Frontal cortex (tissue), 4 donors: ENCODE measurements around the gene MFSD6L. TPM values are rescaled to one million over a fixed set of nuclear protein-coding genes. Genes with fewer than 3 reads are reported as not detected.
"Not testable (repeated sequence)": the region's sequence is repeated elsewhere in the genome, so short reads cannot be mapped to it uniquely, and the experiment has no call there.

Source experiments
- DNase-seq, 2 donors: peaks; one replicate each; pipeline ENCODE4 v3.0.0; 2012; ENCODE audit warnings: low spot score in 2 of 2
- FAIRE-seq: peaks from 2 replicates; lab custom pipeline; 2012; peaks lifted over from hg19 to GRCh38; lab: Jason Lieb, UNC
- total RNA-seq: library from RNA; depleted of rRNA; stranded (reverse); fragments of >200 nt; gene quantifications from one replicate; pipeline ENCODE4 v1.2.3, GENCODE V29; 2014
- donor health status: control.
- donor health status: control.
- donor health status: control.

The MFSD6L gene
- total RNA-seq, 1 donor from 2014 or later: not detected

DNA sequence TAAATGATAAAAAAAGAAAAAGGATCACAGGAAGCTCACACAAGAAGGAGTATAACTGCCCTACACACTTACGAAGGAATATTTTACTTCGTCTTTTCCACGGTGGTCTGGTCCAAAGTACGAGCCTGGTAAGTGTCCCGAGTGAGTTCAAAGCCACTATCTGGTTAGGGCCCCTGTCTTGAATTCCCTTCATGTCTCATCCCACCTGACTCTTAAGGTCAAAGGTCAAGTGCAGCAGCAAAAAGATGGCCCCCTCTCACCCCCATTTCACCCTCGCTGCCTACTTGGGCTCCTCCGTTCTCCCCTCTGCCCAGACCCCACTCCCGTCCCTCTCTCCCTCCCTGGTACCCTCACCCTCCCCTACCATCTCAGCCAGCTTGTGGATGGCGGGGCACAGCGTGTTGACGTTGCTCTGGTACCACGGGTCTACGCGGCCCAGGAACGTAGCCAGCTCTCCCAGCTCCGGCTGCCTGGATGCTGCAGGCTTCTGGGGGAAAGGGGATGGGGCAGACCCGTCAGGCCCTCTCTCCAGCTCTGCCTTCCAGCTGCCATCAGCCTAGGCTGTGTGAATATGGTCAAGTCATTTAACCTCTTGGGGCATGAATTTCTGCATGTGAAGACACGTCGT is 27.8 kb upstream of the MFSD6L start:
- FAIRE-seq: no peak

DNA sequence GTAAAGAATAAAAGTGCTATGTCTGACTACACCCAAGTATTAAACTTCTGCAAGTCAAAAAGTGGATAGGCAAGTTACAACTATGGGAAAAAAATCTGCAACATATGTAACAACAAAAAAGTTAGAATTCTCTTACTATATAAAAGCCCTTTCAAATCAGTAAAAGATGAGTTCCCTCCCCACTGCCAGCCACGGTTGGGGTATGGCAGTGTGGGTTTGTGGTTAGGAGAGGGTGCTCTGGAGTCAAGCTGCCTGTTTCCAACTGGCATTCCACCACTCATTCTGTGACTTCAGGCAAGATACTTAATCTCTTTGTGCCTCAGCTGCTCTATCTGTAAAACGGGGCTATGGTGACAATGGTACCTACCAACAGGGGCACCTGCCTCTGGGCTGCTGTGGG is 26.6 kb upstream of the MFSD6L start:
- DNase-seq (no peak), FAIRE-seq (no peak)

More for the DNA sequence above, 27.8 kb upstream of the MFSD6L start:
- DNase-seq: no peak

DNA sequence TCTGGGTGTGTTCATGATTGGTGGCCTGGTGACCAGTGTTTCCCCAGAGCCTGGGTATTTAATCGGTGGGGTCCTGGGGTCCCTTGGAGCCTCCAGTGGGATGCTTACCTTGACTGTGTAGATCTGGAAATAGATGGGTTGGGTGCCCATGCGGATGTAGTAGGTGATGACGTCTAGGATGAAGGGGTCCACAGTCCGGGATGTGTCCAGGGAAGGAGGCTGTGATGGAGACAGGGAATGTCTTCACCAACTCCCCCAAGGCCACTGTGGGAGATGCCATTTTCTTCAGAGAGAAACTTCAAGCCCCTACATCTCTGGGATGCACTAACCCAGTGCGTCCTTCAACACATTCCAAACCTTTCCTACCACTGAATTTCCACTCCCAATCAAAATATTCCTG is 24.1 kb upstream of the MFSD6L start:
- DNase-seq (no peak), FAIRE-seq (no peak)

DNA sequence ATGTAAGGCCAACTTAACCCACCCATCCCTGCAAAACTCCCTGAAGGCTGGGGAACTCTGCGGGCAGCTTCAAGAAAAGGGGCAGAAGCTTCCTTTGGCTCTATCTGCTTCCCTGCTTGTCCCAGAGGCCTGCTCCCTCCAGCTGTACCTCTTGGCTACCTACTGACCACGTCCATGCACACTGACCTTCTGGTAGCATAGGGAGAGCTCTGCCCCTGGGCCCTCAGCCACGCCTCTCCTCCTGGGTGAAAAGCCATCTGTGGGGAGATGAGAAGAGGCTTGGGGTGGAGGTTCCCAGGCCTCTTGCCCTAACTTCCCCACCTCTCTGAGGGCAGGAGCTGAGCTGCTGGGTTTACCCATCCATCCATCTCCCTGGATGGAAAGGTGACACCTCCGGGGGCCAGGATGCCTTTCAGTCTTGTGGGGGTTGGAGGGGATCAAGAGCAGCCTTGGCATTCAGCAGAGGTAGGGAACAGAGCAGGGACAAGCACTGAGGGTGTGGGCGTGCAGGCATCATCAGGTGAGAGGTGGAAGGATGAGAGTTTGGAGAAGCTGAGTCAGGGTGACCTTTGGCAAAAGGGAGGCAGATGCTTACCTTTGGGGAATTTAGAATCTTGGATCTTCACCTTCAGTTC is 23.4 kb upstream of the MFSD6L start:
- DNase-seq (no peak), FAIRE-seq (no peak)

DNA sequence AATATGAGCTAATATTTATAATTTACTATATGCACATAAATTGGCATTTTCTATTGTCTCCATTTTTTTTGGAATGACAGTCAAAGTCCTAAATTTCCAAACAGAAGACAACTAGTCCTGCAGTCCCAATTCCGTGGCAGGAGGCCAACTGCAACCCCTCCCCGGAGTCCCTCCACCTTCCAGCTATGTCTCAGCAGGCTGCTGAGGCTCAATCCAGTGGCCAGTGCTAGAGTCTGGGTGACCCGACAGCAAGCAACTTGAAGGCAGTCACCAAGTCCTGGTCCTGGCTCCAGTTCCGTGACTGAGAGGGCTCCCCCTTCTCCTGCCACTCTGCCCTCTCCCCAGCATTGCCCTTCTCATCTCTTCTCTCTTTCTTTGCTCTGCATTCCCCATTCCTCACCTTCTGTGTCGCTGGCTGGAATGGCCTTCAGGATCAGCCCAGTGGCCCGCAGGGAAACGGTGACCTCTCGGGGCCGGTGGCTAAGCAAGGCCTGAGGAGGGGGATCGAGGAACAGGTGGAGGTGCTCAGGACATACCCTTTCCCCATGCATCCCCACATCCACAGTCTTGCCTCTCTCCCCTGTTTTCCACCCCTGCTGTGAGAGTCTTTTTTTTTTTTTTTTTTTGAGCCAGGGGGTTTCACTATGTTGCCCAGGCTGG is 22.4 kb upstream of the MFSD6L start:
- DNase-seq (no peak), FAIRE-seq (no peak)

DNA sequence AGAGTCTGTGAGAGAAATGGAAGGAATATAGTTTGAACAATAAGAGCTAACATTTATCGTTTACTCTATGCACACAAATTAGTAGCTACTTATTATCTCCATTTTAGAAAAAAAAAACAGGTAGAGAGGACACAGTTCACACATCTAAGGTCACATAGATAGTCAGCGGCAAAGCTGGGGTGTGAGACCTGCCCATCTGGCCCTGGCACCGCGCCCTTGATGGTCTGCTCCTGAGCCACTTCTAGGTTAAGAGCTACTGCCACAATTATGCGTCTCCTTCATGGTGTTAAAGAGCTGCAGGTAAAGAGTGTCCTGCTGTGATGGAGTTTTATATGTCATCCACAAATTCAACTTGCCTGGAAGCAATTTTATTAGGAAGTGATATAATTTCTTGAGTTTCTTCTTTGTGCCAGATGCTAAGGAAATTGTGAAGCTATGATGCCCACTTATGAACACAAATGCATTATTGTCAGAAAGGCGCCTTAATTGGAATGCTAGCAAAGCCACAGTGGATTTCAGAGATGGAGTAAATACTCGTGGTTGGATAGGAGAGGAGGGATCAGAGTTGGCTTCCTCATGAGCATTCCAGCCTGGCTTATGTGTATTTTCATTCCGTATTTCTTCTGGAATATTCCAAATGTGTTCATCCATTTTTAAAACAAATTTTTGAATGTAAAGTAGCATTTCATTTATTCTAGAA is 21.3 kb upstream of the MFSD6L start:
- no peak for DNase-seq
- FAIRE-seq: no peak

DNA sequence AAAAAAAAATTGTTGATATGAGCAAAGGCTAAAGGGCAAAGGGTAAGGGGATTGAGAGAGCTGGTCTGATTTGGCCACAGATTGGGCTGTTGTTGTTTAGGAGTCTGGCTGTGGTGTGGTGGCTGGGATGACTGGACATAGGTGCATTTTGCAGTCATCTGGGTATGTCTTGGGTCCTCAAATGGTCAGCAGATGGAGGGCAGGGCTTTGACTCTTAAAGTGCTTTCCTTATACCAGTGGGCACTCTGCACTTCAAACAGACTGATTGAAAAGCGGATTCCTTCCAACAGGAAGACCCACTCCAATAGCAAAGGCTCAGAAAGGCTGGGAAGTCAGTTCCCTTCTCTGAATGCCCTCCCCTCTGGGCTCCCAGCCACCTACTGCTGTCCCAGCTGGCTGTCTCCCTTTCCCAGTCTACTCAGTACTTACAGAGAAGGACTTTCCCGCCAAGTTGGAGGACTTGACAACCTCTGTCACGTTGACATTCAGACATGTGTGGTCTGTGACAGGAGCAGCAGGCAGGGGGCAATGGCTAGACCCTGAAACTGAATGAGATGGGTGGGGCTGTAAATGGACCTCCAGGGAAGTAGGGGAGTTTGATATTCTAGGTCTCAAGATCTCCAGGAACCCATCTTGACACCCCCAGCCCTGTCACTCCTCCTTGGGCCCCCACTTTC is 19.6 kb upstream of the MFSD6L start:
- FAIRE-seq (no peak), DNase-seq (no peak)

DNA sequence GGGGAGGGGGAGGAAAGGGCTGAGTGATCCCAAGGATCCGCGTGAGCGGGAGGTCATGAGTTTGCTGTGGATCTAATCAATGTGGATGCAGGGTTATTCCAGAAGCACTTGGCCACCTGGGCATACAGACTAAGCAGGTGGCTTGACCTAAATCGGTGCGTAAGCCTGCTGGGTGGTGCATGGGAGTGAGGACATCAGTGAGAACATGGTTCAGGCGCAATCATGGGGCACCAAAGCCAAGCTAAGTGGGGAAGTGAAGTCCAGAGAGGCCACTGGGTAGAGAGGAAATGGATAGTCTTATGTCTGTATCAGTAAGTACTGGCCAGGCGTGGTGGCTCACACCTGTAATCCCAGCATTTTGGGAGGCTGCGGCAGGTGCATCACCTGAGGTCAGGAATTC is 18.9 kb upstream of the MFSD6L start:
- FAIRE-seq (no peak), DNase-seq (no peak)

DNA sequence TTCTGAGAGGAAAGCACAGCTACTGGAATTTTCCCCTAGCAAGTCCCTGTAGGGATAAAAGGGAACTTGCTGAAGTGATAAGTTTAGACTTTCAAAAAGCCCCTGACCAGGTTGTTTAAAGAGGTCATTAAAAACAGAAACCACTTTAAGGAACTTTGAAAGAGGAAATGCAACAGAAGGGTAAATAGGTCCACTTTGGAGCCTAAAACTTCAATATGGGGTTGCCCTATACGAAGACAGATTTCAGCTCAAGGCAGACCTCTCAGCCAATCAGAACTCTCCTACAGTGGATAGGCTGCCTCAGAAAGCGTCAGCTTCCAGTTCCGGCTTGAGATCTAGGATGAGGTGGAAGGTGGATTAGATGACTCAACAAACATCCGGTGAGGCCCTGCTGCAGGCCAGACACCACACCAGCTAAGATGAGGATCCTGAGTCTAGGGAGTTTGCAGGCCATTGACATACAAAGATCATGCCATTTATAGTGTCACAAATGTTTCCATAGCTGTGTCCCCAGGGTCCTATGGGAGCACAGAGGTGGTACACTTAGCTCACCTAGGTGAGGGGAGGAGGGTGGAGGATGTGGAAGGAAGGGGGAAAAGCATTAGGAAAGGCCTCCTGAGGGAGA is 7.9 kb upstream of the MFSD6L start:
- DNase-seq: no peak
- no peak for FAIRE-seq

DNA sequence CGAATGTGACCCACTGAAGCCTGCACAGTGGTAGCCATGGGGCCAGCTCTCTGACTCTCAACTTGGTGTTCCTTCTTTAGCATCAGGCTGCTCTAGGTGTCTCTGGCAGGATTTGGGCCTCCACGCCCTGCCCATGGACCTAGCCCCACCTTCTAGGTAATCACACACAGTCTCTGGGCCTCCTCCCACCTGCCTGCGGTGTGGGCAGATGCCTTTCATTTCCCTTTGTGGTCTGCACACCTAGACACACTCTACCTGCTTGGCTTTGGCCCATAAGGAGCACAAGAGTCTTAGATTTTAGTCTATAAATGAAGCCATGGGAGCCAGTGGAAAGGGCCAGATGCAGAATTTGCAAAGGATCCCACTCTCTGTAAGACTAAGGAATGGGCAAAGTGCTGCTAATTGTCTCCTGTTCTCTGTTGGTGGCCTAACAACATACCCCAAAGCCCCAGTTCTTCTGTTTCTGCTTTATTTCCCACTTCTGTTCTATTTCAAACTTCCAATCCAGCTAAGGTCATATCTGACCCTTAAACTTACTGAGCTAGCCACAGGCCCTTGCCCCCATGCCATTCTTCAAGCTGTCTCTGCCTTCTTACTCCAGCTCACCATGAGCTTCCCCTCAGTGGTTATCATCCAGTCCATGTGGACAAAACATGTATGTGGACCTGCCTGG is 7.2 kb upstream of the MFSD6L start:
- FAIRE-seq (no peak), DNase-seq (no peak)

DNA sequence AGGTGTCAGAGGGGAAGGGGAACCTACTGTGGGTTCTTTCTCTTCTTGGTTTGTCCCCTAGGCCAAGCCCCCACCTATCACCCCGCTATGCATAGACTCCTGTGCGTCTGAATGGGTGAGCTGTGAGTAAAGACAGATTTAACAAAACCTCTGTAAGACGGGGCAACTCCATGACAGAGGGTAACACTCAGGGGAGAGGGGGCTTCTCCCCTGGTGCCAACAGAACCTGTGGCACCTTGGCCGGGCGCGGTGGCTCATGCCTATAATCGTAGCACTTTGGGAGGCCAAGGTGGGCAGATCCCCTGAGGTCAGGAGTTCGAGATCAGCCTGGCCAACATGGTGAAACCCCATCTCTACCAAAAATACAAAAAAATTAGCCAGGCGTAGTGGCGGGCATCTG is 6.2 kb upstream of the MFSD6L start:
- not testable (repeated sequence) for FAIRE-seq, DNase-seq

DNA sequence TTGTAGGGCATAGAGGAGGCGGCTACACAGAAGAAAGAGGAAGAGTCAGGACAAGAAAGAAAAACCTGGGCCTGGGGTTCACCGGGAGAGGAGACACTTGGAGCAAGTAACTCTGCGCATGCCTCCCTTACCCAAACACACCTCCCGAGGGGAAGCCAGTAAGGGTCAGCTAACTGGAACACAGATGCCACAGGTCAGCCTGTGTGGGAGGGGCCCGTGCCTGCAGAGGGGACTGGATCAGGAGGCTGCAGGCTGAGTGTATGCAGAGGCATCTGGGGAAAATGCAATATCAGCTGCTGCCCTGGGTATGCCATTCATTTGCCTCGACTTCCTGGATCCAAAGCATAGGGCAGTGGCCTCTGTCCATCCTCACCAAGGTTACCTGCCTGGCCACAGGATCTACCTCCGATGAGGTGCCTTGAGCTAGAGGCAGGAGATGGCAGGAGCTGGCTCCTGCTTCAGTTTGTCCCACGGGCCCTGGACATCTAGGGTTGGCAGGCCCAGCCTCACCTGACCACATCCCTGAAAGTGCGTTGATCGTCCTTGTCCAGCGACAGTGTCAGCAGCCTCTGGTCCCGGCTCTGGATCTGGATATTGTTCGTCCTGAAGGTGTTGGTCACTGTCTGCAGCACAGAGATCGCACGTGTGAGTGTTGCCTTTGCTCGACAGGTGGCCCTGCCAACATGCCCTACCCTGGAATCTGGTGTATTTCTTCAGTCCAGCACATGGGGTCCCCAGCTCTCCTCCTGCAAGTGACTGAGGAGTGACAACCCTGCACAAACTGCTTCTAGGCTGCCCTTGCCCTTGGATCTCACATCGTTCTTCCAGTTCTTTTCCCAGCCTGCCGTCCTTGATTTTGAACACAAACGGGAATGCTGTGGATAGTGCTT is 4.6 kb upstream of the MFSD6L start:
- FAIRE-seq: no peak
- DNase-seq: no peak

DNA sequence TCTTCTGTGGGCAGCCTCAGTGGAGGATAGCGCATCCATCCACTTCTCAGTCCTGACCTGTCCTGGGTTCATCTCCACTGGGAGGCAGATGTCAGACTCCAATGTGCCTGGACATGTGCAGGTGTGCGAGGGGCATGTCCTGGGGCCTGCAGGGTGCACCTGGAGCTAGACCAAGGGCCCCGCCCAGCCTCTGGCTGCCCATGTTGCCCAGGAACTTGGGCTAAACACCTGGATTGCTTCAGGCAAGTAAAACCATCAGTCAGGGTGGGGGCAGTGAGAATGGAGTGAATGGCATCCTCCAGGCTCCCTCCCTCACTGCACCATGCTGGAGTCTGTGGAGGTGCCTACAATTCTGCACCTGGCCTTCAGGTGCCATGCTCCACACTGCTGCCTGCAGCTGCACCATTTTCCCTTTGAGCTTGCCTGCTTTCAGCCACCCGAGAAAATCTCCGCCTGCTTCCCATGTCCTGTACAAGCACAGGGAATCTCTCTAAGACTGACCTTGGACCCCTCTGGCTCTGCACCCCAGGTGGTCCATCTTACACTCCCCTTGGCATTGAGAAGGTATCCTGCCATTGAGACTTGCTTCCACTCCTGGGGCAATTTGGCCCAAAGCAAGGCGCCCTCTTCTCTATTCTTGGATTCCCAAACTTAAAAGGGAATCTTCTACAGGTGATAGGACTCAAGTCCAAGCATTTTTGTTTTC is 2.1 kb upstream of the MFSD6L start:
- FAIRE-seq (no peak), DNase-seq (no peak)

DNA sequence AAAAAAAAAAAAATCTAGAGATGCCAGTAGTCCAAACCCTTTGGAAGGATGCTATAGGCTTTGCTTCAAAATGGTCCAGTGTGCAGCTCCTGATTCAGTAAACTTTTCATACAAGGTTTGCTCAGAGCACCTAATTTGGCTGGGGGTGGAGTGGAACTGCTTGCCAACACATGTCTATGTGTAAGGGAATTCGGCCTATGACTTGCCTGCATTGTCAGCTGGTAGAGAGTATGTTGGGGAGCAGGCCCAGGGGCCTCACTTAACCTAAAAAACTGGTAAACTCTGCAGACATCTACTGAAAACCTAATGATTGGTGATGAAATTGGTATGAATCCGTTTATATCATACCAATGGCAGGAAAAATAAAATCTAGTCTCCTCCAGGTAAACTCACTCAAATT is 1.5 kb upstream of the MFSD6L start:
- FAIRE-seq: no peak
- no peak for DNase-seq

DNA sequence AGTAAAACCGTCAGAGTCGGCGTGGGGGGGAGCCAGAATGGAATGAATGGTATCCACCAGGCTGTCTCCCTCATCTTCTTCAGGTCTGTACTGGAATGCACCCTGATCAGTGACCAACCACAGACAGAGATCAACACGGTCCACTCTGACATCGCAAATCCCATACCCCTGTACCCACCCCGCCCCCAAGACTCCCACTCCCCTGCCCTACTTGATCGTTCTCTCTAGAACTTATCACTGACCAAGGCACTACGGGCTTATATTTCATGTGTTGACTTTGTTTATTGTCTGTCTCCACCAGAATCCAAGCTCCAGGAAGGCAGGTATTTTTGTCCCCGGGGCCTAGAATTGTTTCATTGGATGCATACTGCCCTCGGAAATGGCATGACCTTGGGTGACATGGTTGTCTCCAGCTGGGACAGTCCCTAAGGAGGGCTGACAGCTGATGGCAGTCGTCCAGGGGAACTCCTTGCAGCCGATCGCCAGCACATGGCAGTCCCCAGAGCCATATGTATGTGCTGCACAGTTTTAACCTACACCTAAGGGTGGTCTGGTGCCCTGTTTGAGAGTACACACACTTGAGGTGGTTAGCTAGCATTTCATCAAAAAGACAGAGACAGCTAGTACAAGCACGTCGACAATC is 526 bp upstream of the MFSD6L start:
- FAIRE-seq (no peak), DNase-seq (no peak)

DNA sequence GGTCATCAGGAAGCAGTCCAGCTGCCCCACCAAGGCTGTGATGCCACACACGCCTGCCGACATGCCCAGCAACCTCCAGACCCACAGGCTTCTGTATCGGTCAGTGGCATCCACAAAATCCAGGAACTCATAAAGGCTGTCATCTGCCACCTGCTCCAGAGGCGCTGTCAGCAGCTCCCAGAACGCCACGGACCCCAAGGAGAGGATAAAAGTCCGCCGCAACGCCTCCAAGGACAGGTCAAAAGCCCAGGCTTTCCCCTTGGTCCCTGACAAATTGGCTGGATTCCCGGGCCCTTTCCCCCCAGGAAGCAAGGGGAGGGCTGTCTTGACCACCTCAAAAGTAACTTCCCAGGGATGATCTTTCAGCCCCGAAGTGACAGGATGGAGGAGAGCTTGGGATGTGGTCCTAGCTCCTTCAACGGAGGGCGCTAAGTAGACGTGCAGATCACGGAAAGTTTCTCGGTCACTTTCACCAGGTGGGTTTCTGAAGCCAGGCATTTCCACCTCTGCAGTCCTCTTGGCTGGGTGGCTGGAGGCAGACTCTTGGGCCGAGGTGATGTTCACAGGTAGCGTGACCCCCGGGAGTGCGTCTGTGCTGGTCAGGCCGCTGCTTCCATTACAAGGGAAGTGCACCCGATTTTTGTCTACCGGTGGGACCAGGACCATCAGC is 854 bp downstream of the MFSD6L start:
- DNase-seq (no peak), FAIRE-seq (no peak)
